ENCODE measurements around the gene HEXD.

The HEXD gene

DNA sequence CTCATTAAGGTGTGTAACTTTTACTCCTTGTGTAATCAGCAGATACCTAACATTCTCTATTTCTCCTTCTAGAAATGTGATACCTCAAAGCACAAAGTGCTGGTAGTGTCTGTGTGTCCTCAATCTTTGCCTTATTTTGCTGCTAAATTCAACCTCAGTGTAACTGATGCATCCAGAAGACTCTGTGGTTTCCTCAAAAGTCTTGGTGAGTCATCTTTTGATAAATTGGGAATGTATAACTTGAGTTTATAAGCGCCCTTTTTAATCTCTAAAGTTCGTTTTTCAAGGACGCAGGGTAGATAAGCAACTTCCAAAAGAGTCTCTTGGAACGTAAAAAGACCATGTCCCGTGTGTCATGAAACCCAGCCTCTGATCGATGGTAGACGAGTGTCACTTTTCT lies 50.5 kb downstream of the HEXD start:
- DNase-seq = no peak
- Histone ChIP-seq H3K4me3 (no peak overlapping the region), H3K27me3 (no peaks in the 10 kb centered on the region), H3K4me1 (peaks cover 0 to 8% (median 4%) of the 10 kb centered on the region in 4 donors), H3K36me3 (peaks cover 57 to 96% (median 78%) of the 10 kb centered on the region in 3 donors), H3K9me3 (no peaks in the 10 kb centered on the region), H3K27ac (no peak overlapping the region)
- intact Hi-C loops (cut with DNase I; ENCODE audit: low total_unique reads) = no loop called here
- TF ChIP-seq, protein P1, sequence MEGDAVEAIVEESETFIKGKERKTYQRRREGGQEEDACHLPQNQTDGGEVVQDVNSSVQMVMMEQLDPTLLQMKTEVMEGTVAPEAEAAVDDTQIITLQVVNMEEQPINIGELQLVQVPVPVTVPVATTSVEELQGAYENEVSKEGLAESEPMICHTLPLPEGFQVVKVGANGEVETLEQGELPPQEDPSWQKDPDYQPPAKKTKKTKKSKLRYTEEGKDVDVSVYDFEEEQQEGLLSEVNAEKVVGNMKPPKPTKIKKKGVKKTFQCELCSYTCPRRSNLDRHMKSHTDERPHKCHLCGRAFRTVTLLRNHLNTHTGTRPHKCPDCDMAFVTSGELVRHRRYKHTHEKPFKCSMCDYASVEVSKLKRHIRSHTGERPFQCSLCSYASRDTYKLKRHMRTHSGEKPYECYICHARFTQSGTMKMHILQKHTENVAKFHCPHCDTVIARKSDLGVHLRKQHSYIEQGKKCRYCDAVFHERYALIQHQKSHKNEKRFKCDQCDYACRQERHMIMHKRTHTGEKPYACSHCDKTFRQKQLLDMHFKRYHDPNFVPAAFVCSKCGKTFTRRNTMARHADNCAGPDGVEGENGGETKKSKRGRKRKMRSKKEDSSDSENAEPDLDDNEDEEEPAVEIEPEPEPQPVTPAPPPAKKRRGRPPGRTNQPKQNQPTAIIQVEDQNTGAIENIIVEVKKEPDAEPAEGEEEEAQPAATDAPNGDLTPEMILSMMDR (IDR thresholded peaks at IDR 0.05) = no peak

GRCh38 chr17:82470065-82470464 lies 51.9 kb downstream of the HEXD start:
- H3K4me1 ChIP-seq = no peaks in the 10 kb centered on the region
- no peaks in the 10 kb centered on the region for H3K27me3 ChIP-seq
- H3K4me3 ChIP-seq = no peak overlapping the region
- TF ChIP-seq, protein P1 (IDR thresholded peaks at IDR 0.05) = no peak
- no peaks in the 10 kb centered on the region for H3K9me3 ChIP-seq
- peaks cover 62 to 96% (median 78%) of the 10 kb centered on the region in 3 donors for H3K36me3 ChIP-seq
- no peak for DNase-seq
- intact Hi-C loops (cut with DNase I; ENCODE audit: low total_unique reads) = no loop called here
- H3K27ac ChIP-seq = no peak overlapping the region

DNA sequence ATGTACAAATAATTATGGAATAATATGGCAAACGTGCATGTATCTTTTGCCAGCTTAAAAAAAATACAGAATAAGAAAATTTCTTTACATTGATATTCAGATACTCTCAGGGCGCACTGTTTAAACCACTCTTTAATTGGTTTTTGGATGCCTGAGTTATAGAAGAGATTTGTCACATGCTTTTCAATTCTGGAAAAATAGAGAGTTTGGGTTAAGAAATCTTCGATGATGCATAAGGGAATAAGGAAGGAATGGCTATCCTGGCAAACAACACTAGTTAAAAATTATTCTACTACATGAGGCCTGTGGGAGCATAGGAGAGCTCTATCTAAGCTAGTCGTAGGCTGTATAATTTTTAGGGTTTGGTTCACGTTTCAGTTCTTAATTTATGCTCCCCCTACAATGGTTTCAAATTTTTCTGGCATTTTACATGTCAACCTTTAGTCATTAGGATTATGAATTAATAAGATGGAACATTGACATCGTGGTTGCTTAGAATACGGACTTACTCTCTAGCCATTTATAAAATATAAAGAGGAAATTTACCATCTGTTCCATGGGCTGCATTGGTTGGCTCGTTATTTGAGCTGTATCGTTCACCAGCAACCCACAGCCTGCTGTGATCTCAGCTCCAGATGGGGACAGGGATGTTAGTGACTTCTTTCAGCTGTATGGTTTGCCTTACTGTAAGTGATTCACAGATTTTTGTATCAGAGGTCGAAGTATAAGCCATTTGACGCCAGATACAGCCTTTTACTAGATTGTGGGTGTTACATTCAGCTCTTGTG lies 56.3 kb downstream of the HEXD start:
- DNase-seq = no peak
- Histone ChIP-seq H3K4me3 (no peak overlapping the region), H3K9me3 (no peaks in the 10 kb centered on the region), H3K27ac (no peak overlapping the region), H3K36me3 (peaks cover 49 to 96% (median 72%) of the 10 kb centered on the region in 3 donors), H3K4me1 (no peaks in the 10 kb centered on the region), H3K27me3 (no peaks in the 10 kb centered on the region)
- intact Hi-C loops (cut with DNase I; ENCODE audit: low total_unique reads) = no loop called here
- TF ChIP-seq, protein P1 (IDR thresholded peaks at IDR 0.05) = no peak

DNA sequence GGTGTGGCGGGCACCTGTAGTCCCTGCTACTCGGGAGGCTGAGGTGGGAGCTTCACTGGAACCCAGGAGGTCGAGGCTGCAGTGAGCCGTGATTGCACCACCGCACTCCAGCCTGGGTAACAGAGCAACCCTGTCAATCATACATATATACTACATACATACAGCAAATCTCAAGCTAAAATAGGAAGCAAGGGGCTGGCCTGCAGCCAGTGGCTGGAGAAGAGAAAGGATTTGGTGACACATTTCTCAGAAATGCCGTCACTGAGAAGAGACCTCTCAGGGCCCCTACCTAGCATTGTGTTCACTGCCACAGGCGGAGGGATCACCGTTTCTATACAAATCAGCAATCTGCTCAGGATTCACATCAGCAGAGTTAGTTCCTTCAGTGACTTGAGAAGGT lies 57.3 kb downstream of the HEXD start:
- intact Hi-C loops (cut with DNase I; ENCODE audit: low total_unique reads) = no loop called here
- Histone ChIP-seq H3K36me3 (peaks cover 49 to 96% (median 75%) of the 10 kb centered on the region in 3 donors), H3K4me3 (no peak overlapping the region), H3K9me3 (no peaks in the 10 kb centered on the region), H3K27ac (no peak overlapping the region), H3K27me3 (no peaks in the 10 kb centered on the region), H3K4me1 (no peaks in the 10 kb centered on the region)
- TF ChIP-seq, protein P1 (IDR thresholded peaks at IDR 0.05) = no peak
- no peak for DNase-seq

DNA sequence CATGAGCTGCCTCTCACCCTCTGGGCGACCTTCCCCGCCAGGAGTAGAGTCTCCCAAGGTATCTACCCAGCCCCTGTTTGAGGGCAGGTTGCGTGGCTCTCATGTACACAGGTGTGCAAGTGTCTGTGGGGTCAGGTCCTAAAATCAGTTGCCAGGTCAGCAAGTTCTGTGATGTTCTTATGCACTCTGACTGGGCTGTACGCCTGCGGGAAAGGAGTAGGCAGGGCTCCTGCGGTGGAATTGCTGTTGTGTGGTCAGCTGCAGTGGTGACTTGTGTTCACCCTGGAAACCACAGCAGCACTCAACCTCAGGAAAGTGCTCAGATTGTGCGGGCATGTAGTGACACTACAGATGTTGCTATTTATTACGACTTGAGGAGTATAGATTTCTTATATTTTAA lies 59.8 kb downstream of the HEXD start:
- no peaks in the 10 kb centered on the region for H3K27me3 ChIP-seq
- no peaks in the 10 kb centered on the region for H3K9me3 ChIP-seq
- no peak overlapping the region for H3K27ac ChIP-seq
- no peak for DNase-seq
- H3K4me1 ChIP-seq = no peaks in the 10 kb centered on the region
- peaks cover 68 to 100% (median 82%) of the 10 kb centered on the region in 3 donors for H3K36me3 ChIP-seq
- no peak overlapping the region for H3K4me3 ChIP-seq
- TF ChIP-seq, protein P1 (IDR thresholded peaks at IDR 0.05) = no peak
- intact Hi-C loops (cut with DNase I; ENCODE audit: low total_unique reads) = no loop called here
